ENCODE data around the gene RYR2. TPM values are rescaled to one million over a fixed set of nuclear protein-coding genes. Genes with fewer than 3 reads are reported as not detected.

The RYR2 gene
- total RNA-seq, 1 donor: not detected

DNA sequence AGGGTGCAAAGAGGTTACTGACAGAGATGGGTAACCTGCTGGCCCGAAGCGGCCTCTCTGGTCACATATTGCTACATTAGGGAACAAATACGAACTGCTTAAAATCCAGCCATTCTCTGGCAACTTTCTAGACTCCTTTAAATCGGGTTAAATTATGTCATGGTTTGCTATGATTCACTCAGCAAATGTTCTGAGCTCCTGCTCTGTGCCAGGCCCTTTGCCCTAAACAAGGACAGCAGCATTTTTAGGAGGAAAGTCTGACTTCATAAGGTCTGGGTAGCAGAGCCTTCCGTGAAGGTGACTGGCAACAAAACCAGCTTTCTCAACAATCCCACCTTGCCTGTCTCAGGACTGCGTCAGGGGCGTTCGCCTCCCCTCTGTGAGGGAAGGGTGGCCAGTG is 833.3 kb downstream of the RYR2 start:
- TF ChIP-seq, protein P1, sequence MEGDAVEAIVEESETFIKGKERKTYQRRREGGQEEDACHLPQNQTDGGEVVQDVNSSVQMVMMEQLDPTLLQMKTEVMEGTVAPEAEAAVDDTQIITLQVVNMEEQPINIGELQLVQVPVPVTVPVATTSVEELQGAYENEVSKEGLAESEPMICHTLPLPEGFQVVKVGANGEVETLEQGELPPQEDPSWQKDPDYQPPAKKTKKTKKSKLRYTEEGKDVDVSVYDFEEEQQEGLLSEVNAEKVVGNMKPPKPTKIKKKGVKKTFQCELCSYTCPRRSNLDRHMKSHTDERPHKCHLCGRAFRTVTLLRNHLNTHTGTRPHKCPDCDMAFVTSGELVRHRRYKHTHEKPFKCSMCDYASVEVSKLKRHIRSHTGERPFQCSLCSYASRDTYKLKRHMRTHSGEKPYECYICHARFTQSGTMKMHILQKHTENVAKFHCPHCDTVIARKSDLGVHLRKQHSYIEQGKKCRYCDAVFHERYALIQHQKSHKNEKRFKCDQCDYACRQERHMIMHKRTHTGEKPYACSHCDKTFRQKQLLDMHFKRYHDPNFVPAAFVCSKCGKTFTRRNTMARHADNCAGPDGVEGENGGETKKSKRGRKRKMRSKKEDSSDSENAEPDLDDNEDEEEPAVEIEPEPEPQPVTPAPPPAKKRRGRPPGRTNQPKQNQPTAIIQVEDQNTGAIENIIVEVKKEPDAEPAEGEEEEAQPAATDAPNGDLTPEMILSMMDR (IDR thresholded peaks at IDR 0.05; ENCODE audit: insufficient read depth, low read length): no peak
- DNase-seq (ENCODE audit: low read depth): no peak
- no peak overlapping the region for H3K4me3 ChIP-seq (ENCODE audit: low read depth, low read length)

DNA sequence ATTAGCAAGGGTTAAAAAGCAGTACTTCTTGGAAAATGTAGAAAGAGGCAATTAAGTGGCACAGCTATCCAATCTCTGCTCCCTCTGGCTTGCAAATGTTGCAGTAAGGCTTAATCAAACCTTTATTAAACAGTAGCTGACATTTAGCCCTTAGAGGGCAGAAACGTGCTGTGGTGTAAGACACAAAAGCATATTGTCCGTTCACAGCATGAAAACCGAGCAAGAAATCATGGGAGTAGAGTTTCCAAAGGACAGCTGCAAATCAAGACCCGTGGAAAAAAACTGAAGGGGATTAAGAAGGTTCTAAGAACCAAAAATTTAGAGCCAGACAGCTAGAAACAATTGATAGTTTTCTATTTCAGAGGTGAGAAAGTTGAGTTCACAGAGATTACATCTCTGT is 835.6 kb downstream of the RYR2 start:
- no peak for DNase-seq (ENCODE audit: low read depth)
- TF ChIP-seq, protein P1 (IDR thresholded peaks at IDR 0.05; ENCODE audit: insufficient read depth, low read length): no peak
- no peak overlapping the region for H3K4me3 ChIP-seq (ENCODE audit: low read depth, low read length)

DNA sequence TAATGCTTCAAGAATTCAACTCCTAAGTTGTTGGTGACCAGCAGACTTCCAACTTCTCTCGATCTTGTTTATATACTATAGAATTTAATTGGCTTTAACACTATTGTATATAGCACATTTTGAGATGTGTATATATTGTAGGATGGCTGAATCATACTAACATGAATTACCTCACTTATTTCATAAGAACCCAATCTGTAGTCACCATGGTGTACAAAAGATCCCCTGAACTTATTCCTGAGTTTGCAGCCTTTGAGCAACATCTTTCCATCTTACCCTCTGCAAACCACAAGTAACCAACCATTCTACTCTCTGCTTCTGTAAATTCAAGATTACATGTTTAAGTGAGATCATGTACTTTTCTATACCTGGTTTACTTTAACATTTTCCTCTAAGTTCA is 836.4 kb downstream of the RYR2 start:
- TF ChIP-seq, protein P1 (IDR thresholded peaks at IDR 0.05; ENCODE audit: insufficient read depth, low read length): no peak

DNA sequence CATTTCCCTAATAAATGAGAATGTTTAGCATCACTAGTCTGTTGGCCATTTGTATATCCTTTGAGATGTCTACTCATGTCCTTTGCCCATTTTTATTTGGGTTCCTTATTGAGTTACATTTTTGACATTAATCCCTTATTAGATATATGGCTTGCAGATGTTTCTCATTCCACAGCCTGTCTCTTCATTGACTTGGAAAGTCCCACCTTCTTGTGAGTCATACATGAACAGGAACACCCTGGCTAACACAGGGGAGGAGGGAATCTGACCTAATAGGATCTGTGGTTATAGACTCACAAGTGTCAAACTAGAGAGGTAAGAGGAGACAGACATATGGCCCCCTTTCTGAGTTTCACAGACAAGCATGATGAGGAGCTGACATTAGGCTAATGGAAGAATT is 837.2 kb downstream of the RYR2 start:
- DNase-seq (ENCODE audit: low read depth): no peak
- no peak overlapping the region for H3K4me3 ChIP-seq (ENCODE audit: low read depth, low read length)
- TF ChIP-seq, protein P1 (IDR thresholded peaks at IDR 0.05; ENCODE audit: insufficient read depth, low read length): no peak

More for the DNA sequence above, 836.4 kb downstream of the RYR2 start:
- DNase-seq (ENCODE audit: low read depth): no peak
- H3K4me3 ChIP-seq (ENCODE audit: low read depth, low read length): no peak overlapping the region

Small RNA genes lying within 50 kb of the gene (small RNA-seq; reads per million reads assigned to genes)
- gene MIR4428: not detected
- not detected for gene RF00402

Other genes starting within 250 kb of the RYR2 start
- 28.5 and 38.4 TPM in 2 replicates for gene MTR, start 246.9 kb upstream of the RYR2 start, total RNA-seq (ENCODE audit: low replicate concordance)
- not detected in 2 replicates for gene MT1HL1, start 37.7 kb upstream of the RYR2 start, total RNA-seq (ENCODE audit: low replicate concordance)

Measured in fibroblast of the aortic adventitia (primary cell).